ENCODE measurements around the gene LIPC. TPM values are rescaled to one million over a fixed set of nuclear protein-coding genes. Genes with fewer than 3 reads are reported as not detected.

LIPC gene
- total RNA-seq, 4 donors from 2014 or later, result 0.81 to 4.6 (median 1.8) TPM

DNA sequence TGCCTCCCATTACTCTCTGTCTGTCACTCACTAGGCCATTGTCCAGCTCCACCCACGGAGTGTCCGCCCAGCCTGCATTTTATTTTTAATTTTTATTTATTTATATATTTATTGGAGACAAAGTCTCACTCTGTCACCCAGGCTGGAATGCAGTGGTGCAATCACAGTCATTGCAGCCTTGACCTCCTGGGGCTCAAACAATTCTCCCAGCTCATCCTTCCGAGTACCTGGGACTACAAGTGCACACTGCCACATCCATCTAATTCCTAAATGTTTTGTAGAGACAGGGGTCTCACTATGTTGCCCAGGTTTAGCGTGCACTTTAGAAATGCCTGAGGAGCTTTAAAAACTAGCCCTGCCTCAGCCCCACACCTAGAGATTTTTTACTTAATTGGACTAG is 141.5 kb downstream of the LIPC start:
- DNase-seq, result no peak
- no peaks in the 10 kb centered on the region for H3K36me3 ChIP-seq
- no peaks in the 10 kb centered on the region for H3K9me3 ChIP-seq
- H3K27me3 ChIP-seq, result no peaks in the 10 kb centered on the region
- 94 to 95% methylated on average over 4 of the region's 4 CpGs for WGBS, 2 donors
- H3K4me3 ChIP-seq (replicated peaks in 1 of 3), result no peak overlapping the region
- TF ChIP-seq, protein P1, sequence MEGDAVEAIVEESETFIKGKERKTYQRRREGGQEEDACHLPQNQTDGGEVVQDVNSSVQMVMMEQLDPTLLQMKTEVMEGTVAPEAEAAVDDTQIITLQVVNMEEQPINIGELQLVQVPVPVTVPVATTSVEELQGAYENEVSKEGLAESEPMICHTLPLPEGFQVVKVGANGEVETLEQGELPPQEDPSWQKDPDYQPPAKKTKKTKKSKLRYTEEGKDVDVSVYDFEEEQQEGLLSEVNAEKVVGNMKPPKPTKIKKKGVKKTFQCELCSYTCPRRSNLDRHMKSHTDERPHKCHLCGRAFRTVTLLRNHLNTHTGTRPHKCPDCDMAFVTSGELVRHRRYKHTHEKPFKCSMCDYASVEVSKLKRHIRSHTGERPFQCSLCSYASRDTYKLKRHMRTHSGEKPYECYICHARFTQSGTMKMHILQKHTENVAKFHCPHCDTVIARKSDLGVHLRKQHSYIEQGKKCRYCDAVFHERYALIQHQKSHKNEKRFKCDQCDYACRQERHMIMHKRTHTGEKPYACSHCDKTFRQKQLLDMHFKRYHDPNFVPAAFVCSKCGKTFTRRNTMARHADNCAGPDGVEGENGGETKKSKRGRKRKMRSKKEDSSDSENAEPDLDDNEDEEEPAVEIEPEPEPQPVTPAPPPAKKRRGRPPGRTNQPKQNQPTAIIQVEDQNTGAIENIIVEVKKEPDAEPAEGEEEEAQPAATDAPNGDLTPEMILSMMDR (IDR thresholded peaks at IDR 0.05), result no peak
- TF ChIP-seq POLR2A (IDR thresholded peaks at IDR 0.05), result no peak
- no peaks in the 10 kb centered on the region for H3K4me1 ChIP-seq
- no peak overlapping the region for H3K27ac ChIP-seq
- intact Hi-C loops (cut with DNase I), result no loop called here

DNA sequence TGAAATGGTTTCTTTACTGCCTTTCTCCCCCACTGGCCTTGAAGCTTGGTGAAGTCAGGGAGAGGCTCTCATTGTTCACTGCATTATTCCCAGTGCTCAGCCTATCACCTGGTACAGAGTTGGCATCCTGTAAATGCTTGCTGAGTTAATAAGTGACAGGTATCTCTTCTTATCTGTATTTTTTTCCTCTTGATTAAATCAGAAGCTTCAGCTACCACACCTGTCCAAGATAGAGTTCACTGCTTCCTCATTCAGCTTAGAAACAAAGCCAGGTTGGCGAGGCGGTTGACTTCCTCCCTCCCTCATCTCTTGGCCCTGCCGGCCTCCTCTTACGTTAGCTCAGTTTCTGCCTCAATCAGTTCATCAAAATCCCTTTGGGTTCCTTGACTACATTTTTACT is 142.8 kb downstream of the LIPC start:
- DNase-seq, result no peak
- H3K27ac ChIP-seq, result no peak overlapping the region
- no peaks in the 10 kb centered on the region for H3K27me3 ChIP-seq
- WGBS, 2 donors, result 91% methylated on average over 4 of the region's 4 CpGs
- H3K9me3 ChIP-seq, result no peaks in the 10 kb centered on the region
- no peaks in the 10 kb centered on the region for H3K36me3 ChIP-seq
- intact Hi-C loops (cut with DNase I), result no loop called here
- no peak for TF ChIP-seq POLR2A (IDR thresholded peaks at IDR 0.05)
- TF ChIP-seq, protein P1 (IDR thresholded peaks at IDR 0.05), result no peak
- no peak overlapping the region for H3K4me3 ChIP-seq (replicated peaks in 1 of 3)
- H3K4me1 ChIP-seq, result no peaks in the 10 kb centered on the region

DNA sequence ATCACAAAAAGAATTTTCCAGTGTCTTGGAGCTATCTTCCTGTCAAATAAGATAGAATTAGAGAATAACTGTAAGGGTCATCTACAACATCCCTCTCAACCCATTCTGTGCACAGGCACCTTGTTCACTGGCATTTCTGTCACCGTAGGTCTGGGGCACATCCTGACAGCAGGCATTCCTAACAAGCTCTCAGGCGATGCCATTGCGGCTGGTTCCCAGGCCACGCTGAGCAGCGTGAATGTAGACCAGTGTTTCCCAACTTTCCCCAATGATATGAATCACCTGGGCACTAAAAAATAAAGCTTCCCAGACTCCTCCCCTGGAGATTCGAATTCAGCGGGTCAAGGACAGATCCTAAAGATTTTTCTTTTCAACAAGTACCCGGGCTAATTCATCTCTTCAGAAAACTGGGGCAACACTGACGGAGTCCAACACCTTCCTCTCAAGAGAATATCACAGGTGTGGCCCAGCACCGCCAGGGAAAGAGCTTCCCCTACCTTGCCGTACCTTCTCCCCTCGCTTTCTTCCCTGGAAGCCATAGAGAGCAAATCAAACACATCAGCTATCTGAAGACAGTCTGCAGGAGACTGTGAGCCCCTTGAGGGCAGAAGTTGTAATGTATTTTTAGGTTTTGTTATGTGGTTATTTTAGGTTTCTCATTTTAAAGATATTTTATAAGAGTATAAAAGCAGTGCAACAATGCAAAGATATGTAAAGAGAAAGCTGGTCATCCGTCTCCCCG is 143.4 kb downstream of the LIPC start:
- Histone ChIP-seq H3K4me1 (no peaks in the 10 kb centered on the region), H3K9me3 (no peaks in the 10 kb centered on the region), H3K27ac (no peak overlapping the region), H3K27me3 (no peaks in the 10 kb centered on the region), H3K4me3 (replicated peaks in 1 of 3) (no peak overlapping the region), H3K36me3 (no peaks in the 10 kb centered on the region)
- TF ChIP-seq, protein P1 (IDR thresholded peaks at IDR 0.05), result no peak
- TF ChIP-seq POLR2A (IDR thresholded peaks at IDR 0.05), result no peak
- WGBS, 2 donors, result 93 to 94% methylated on average over 14 of the region's 14 CpGs
- intact Hi-C loops (cut with DNase I), result no loop called here
- DNase-seq, result no peak

DNA sequence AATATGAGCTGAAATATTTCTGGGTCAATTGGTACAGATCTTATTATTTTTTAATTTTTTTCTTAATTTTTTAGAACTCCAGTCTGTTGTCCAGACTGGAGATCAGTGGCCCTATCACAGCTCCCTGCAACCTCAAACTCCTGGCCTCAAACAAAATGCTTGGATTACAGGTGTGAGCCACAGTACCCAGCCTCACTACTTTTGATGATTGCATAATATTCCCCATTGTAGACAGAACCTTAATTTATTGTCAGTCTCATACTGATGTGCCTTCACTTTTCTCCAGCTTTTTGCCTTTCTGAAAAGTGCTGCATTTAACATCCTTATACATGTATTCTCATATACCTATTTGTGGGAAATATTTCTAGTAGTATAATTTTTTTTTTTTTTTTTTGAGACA is 144.9 kb downstream of the LIPC start:
- Histone ChIP-seq H3K4me3 (replicated peaks in 1 of 3) (no peak overlapping the region), H3K36me3 (no peaks in the 10 kb centered on the region), H3K4me1 (no peaks in the 10 kb centered on the region), H3K27ac (no peak overlapping the region), H3K27me3 (no peaks in the 10 kb centered on the region), H3K9me3 (no peaks in the 10 kb centered on the region)
- intact Hi-C loops (cut with DNase I), result no loop called here
- no peak for DNase-seq
- TF ChIP-seq, protein P1 (IDR thresholded peaks at IDR 0.05), result no peak
- no peak for TF ChIP-seq POLR2A (IDR thresholded peaks at IDR 0.05)

DNA sequence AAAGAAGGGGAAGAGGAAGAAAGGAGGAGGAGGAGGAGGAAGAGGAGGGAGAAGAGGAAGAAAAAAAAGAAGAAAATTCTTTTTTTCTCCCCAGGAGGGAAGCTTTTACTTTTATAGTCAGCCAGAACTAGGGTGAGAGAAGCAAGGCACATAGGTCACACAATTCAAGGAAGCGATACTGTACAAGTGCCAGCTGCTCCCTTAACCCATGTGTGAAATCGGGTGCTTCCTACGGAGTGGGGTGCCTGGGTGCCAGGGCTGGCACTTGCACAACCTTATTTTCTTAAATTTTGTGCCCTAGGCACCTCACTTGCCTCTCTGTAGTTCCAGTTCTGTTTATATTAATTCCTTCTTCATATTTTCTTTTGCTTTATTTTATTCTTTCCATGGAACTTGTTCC is 150.4 kb downstream of the LIPC start:
- no peaks in the 10 kb centered on the region for H3K4me1 ChIP-seq
- no peak for TF ChIP-seq POLR2A (IDR thresholded peaks at IDR 0.05)
- TF ChIP-seq, protein P1 (IDR thresholded peaks at IDR 0.05), result no peak
- no peaks in the 10 kb centered on the region for H3K36me3 ChIP-seq
- H3K4me3 ChIP-seq (replicated peaks in 1 of 3), result no peak overlapping the region
- no peaks in the 10 kb centered on the region for H3K27me3 ChIP-seq
- intact Hi-C loops (cut with DNase I), result no loop called here
- no peak overlapping the region for H3K27ac ChIP-seq
- 86 to 87% methylated on average over 3 of the region's 3 CpGs for WGBS, 2 donors
- no peak for DNase-seq
- H3K9me3 ChIP-seq, result no peaks in the 10 kb centered on the region

All from thyroid gland (tissue), 4 donors.